K562 (cell line): ENCODE results near the gene EVL. TPM values are rescaled to one million over a fixed set of nuclear protein-coding genes. Genes with fewer than 3 reads are reported as not detected.

ENCODE experiments used
- ATAC-seq: fragments of 200-7000 bp; cut with Tn5 transposase; 3 replicates; pipeline ENCODE4 v1.9.1; 2020; ENCODE audit warnings: moderate library complexity
- BruUV-seq: library from RNA; stranded (reverse); fragments of 400-500 nt; replicated peaks from 2 replicates; lab custom pipeline; 2021; lab: Mats Ljungman, UMichigan
- CTCF ChIA-PET: fragments of 300-600 bp; formaldehyde crosslinking; extraction: SDS; loops from one replicate; lab custom pipeline; 2021; ENCODE audit warnings: low intra/inter-chr PET ratio; lab: Yijun Ruan, JAX
- POLR2A ChIA-PET: fragments of 300-600, 350-650 bp; sonication (Branson Sonifier 250); formaldehyde crosslinking; extraction: SDS; loops from one replicate; lab custom pipeline; 2021; ENCODE audit warnings: antibody characterized with exemption, inconsistent platforms; lab: Yijun Ruan, JAX
- DNase-seq, 4 experiments: peaks; one replicate each; pipeline versions ENCODE4 v3.0.0 to v3.0.0-alpha.2; 2011 to 2018; ENCODE audit warnings: low spot score in 3 of 4, mixed read lengths in 3 of 4; ENCODE audit errors: extremely low read depth in 1 of 4
- FAIRE-seq: peaks from 2 replicates; lab custom pipeline; 2011; peaks lifted over from hg19 to GRCh38; lab: Jason Lieb, UNC
- H2AFZ ChIP-seq: 2 replicates; pipeline ENCODE4 v1.6.0; 2011; ENCODE audit warnings: low read depth, low read length, control low read depth, inconsistent platforms
- H3K27ac ChIP-seq: fragments of 200-600 bp; 3 replicates; pipeline ENCODE4 v1.8.0; 2011; ENCODE audit warnings: low read depth, mild to moderate bottlenecking, control low read depth, inconsistent platforms, low read length, moderate library complexity, mixed read lengths; ENCODE audit errors: extremely low read depth
- H3K27me3 ChIP-seq, 2 experiments: fragments of 300-600 bp in 1 of 2; 2 replicates in 1 of 2; 3 replicates in 1 of 2; pipeline versions ENCODE4 v1.6.0 to v1.8.0; 2011; ENCODE audit warnings: inconsistent platforms in 2 of 2, low read length in 2 of 2, mild to moderate bottlenecking in 1 of 2, mixed read lengths in 1 of 2, moderate library complexity in 1 of 2; ENCODE audit not compliant: control insufficient read depth in 2 of 2, insufficient read depth in 2 of 2
- H3K36me3 ChIP-seq: fragments of 300-600 bp; 3 replicates; pipeline ENCODE4 v1.8.0; 2011; ENCODE audit warnings: mild to moderate bottlenecking, low read length, inconsistent platforms; ENCODE audit not compliant: control insufficient read depth, insufficient read depth
- H3K4me1 ChIP-seq, 2 experiments: fragments of 200-600 bp in 1 of 2; replicated peaks in 1 of 2; 2 replicates in 1 of 2; 3 replicates in 1 of 2; pipeline versions ENCODE4 v1.5.1 to v1.8.0; 2011; ENCODE audit warnings: inconsistent platforms in 2 of 2, low read length in 2 of 2, mild to moderate bottlenecking in 1 of 2, mixed read lengths in 1 of 2, moderate library complexity in 1 of 2; ENCODE audit not compliant: control insufficient read depth in 2 of 2, insufficient read depth in 2 of 2
- H3K4me2 ChIP-seq: 2 replicates; pipeline ENCODE4 v1.6.1; 2011; ENCODE audit warnings: low read length, control low read depth, inconsistent platforms, mixed read lengths; ENCODE audit not compliant: insufficient read depth
- H3K4me3 ChIP-seq: fragments of 200-600 bp; sonication (generic), shearing (Covaris generic); 2 replicates; pipeline ENCODE4 v1.5.1; 2016; ENCODE audit warnings: control low read depth, inconsistent platforms
- H3K79me2 ChIP-seq: fragments of 200-600 bp; 3 replicates; pipeline ENCODE4 v1.8.0; 2011; ENCODE audit warnings: low read length, inconsistent platforms; ENCODE audit not compliant: control insufficient read depth, insufficient read depth
- H3K9ac ChIP-seq, 2 experiments: 2 replicates each; pipeline versions ENCODE4 v1.6.0 to v1.6.1; 2011; ENCODE audit warnings: low read depth in 2 of 2, low read length in 2 of 2, control low read depth in 1 of 2, inconsistent platforms in 1 of 2, mild to moderate bottlenecking in 1 of 2, mixed read lengths in 1 of 2; ENCODE audit not compliant: insufficient read depth in 1 of 2
- H3K9me1 ChIP-seq: one replicate; pipeline ENCODE4 v1.6.0; 2011; ENCODE audit warnings: inconsistent platforms, mild to moderate bottlenecking, low read length, moderate library complexity; ENCODE audit not compliant: control insufficient read depth, insufficient read depth
- H3K9me3 ChIP-seq: replicated peaks from 2 replicates; pipeline ENCODE4 v1.5.1; 2011; ENCODE audit warnings: low read depth, low read length, inconsistent platforms; ENCODE audit not compliant: control insufficient read depth, insufficient read depth
- H4K20me1 ChIP-seq: replicated peaks from 2 replicates; pipeline ENCODE4 v1.6.1; 2011; ENCODE audit warnings: low read length, inconsistent platforms, mixed read lengths; ENCODE audit not compliant: control insufficient read depth, insufficient read depth
- ATF3 ChIP-seq, 2 experiments: fragments of 450-650 bp in 1 of 2; sonication (generic) in 1 of 2; formaldehyde crosslinking in 1 of 2; IDR thresholded peaks in 1 of 2; conservative IDR thresholded peaks in 1 of 2; 2 replicates each; pipeline versions ENCODE4 v1.6.1 to v1.8.1; 2016 to 2023; ENCODE audit warnings: mild to moderate bottlenecking in 2 of 2, moderate library complexity in 2 of 2, inconsistent platforms in 1 of 2, missing genetic modification reagents in 1 of 2
- DNMT1 ChIP-seq: fragments of 450-650 bp; IDR thresholded peaks from 2 replicates; pipeline ENCODE4 v1.6.1; 2016; ENCODE audit warnings: antibody characterized with exemption, mild to moderate bottlenecking
- EGR1 ChIP-seq: fragments of 450-650 bp; conservative IDR thresholded peaks from 2 replicates; pipeline ENCODE4 v1.6.1; 2017; ENCODE audit warnings: mild to moderate bottlenecking
- MEF2D ChIP-seq: conservative IDR thresholded peaks from 2 replicates; pipeline ENCODE4 v1.6.1; 2016; ENCODE audit warnings: low read depth, missing genetic modification characterization, missing compliant biosample characterization
- SPI1 ChIP-seq: IDR thresholded peaks from 2 replicates; pipeline ENCODE4 v1.6.1; 2011; ENCODE audit warnings: low read depth, low read length, control low read depth, borderline replicate concordance
- WGBS: fragments of 100-300 bp; shearing (Covaris generic); methylation state at CpG from one replicate; pipeline ENCODE4 v1.1.6; 2016; ENCODE audit warnings: low coverage, mixed read lengths; ENCODE audit not compliant: insufficient coverage; ENCODE audit errors: missing lambda C conversion rate; 5-methylcytosine and 5-hydroxymethylcytosine counted together
- in situ Hi-C: fragments of 300-500 bp; cut with MboI; formaldehyde crosslinking; loops from 4 replicates; pipeline ENCODE4 v1.15.0; 2018; ENCODE audit warnings: inconsistent platforms, mixed read lengths
- intact Hi-C: fragments of 100-400 bp; cut with micrococcal nuclease; formaldehyde crosslinking; loops from 2 replicates; pipeline ENCODE4 v1.14.2; 2022
- polyA plus RNA-seq, 8 experiments: library from polyadenylated mRNA; depleted of rRNA in 4 of 8; stranded (reverse) in 5 of 8; unstranded in 3 of 8; fragments of >200 nt; fragmentation: Nextera tagmentation in 2 of 8; fragmentation: Illumina TruSeq in 1 of 8; extraction: Ambion mirVana in 2 of 8; extraction: Trizol in 1 of 8; gene quantifications; 2 replicates each; pipeline versions ENCODE4 v1.2.1 to v1.2.3, GENCODE V29; 2011 to 2014; ENCODE audit warnings: inconsistent platforms in 1 of 8, missing spikeins in 1 of 8
- total RNA-seq, 7 experiments: library from RNA; depleted of rRNA in 6 of 7; stranded (reverse); fragments of >200 nt in 6 of 7; fragmentation: Illumina TruSeq in 2 of 7; extraction: Trizol in 2 of 7; gene quantifications; 2 replicates each; pipeline versions ENCODE4 v1.2.1 to v1.2.3, GENCODE V29; 2011 to 2021; ENCODE audit warnings: low replicate concordance in 1 of 7
- TF ChIP-seq, protein P1 (sequence below): fragments of 250-450 bp; sonication (Bioruptor Pico); IDR thresholded peaks from 2 replicates; pipeline ENCODE4 v1.8.0; 2021; ENCODE audit warnings: moderate library complexity, mild to moderate bottlenecking, inconsistent platforms

EVL gene
- total and polyA plus RNA-seq, 9 of the 15 experiments (the other 6 are each of a cell fraction or from before 2014, with no cell fraction given) = 2.9 to 43.4 (median 23.9) TPM

DNA sequence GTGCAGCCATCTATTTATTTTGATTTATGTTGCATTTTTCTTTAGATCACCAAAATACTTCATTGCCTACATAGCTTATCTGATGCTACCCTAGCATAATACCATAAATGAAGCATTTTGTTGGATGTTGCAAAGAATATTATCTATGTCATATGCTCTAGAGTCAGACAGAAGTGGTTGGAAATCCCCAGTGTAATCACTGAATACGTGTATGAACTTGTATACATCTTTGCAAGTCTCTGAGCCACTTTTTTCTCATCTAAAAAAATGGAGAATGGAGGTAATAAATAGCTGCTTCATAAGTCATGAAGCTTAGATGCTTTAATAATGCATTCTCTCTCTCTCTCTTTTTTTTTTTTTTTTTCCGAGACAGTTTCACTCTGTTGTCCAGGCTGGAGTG is 18.5 kb downstream of the EVL start (continued):
- no peak for TF ChIP-seq SPI1
- no peak for TF ChIP-seq DNMT1
- TF ChIP-seq ATF3 (IDR thresholded peaks at IDR 0.05) = no peak
- TF ChIP-seq ATF3 (CRISPR knock-in tag; conservative IDR thresholded peaks at IDR 0.05) = no peak
- TF ChIP-seq, protein P1, sequence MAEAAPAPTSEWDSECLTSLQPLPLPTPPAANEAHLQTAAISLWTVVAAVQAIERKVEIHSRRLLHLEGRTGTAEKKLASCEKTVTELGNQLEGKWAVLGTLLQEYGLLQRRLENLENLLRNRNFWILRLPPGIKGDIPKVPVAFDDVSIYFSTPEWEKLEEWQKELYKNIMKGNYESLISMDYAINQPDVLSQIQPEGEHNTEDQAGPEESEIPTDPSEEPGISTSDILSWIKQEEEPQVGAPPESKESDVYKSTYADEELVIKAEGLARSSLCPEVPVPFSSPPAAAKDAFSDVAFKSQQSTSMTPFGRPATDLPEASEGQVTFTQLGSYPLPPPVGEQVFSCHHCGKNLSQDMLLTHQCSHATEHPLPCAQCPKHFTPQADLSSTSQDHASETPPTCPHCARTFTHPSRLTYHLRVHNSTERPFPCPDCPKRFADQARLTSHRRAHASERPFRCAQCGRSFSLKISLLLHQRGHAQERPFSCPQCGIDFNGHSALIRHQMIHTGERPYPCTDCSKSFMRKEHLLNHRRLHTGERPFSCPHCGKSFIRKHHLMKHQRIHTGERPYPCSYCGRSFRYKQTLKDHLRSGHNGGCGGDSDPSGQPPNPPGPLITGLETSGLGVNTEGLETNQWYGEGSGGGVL (CRISPR knock-in tag) = no peak

DNA sequence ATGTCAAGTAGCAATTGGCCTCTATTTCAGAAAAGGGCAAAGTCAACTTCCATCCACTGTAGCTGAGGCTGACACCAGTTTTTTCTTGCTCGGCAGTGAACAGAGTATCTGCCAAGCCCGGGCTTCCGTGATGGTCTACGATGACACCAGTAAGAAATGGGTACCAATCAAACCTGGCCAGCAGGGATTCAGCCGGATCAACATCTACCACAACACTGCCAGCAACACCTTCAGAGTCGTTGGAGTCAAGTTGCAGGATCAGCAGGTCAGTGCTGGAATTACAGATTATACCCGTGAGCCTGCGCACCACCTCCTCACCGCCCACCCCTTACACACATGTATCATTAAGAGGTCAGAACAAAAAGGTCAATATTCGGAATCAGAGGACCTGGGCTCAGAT is 19.4 kb downstream of the EVL start:
- CTCF ChIA-PET = no interaction called here
- Histone ChIP-seq H3K4me1 (peaks cover 0 to 2% of the 10 kb centered on the region in 2 experiments; a peak in 2 of 5 replicates), H3K9me3 (no peaks in the 10 kb centered on the region), H3K4me3 (no peak overlapping the region), H3K36me3 (peaks cover 16% of the 10 kb centered on the region; the same call in 1 of the 3 replicates), H3K9me1 (no peaks in the 10 kb centered on the region), H3K27ac (no peak overlapping the region), H3K79me2 (no peaks in the 10 kb centered on the region; the same call in 1 of the 3 replicates), H4K20me1 (no peaks in the 10 kb centered on the region), H3K9ac (no peak overlapping the region), H3K4me2 (no peak overlapping the region), H2AFZ (no peak overlapping the region), H3K27me3 (no peaks in the 10 kb centered on the region)
- TF ChIP-seq MEF2D (tag) (no peak), EGR1 (0 out of 2 replicates have a peak, but pooled peaks have one; percentile 12)
- in situ Hi-C loops (no loop called here), intact Hi-C loops (no loop called here)
- POLR2A ChIA-PET = no interaction called here
- ATAC-seq = no peak
- 70% methylated on average over 10 of the region's 10 CpGs for WGBS
- BruUV-seq = no TSS peak
- DNase-seq = no peak
- no peak for FAIRE-seq
